HS-27A (cell line): ENCODE results near the gene LRRC4B.

ENCODE experiments used
- DNase-seq: peaks from one replicate; pipeline ENCODE4 v3.0.0-alpha.2; 2012; ENCODE audit warnings: low read depth, missing footprints

LRRC4B gene

DNA sequence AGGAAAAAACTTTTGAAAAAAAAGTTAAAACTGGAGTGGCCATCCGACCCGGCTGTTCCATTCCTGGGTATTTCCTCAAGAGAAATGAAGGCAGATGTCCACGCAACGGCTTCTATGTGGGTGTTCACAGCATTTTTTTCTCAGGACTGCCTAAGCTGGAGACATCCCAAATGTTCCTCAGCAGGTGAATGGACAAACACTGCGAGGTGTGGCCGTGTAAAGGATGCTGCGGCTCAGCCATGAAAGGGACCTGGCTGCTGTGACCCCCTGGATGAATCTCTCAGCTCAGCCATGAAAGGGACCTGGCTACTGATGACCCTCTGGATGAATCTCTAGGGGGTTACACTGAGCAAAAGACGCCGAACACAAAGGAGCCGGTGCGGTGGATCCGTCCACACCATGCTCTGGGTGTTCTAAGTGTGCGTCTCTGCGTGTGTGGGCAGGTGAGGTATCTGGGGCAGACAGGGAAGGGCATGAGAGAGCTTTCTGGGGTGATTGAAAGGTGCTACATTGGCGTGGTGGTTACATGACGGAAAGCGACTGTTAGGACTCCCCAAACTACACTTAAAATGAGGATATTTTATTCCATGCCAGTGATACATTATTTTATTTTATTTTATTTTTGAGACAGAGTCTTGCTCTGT lies 47.3 kb downstream of the LRRC4B start:
- no peak for DNase-seq

DNA sequence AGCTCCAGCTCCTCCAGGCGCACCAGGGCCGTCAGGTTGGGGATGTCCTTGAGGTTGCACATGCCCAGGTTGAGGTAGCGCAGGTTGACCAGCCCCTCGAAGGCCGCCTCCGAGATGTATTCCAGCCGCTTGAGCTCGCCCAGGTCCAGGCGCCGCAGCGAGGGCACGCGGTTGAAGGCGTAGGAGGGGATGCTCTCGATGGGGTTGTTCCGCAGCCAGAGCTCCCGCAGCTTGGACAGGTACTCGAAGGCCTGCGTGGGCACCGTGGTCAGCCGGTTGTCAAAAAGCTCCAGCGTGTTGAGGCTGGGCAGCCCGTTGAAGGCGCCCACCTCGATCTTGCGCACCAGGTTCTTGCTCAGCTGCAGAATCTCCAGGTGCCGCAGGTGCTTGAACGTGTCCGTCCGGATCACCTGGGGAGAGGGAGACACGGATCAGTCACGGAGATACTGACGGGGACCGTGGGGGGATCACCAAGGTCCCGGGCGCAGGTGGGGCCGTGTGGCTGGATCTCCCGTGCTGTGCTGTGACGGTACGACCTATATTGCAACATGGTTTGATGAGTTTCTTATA lies 49.1 kb downstream of the LRRC4B start:
- DNase-seq: no peak

DNA sequence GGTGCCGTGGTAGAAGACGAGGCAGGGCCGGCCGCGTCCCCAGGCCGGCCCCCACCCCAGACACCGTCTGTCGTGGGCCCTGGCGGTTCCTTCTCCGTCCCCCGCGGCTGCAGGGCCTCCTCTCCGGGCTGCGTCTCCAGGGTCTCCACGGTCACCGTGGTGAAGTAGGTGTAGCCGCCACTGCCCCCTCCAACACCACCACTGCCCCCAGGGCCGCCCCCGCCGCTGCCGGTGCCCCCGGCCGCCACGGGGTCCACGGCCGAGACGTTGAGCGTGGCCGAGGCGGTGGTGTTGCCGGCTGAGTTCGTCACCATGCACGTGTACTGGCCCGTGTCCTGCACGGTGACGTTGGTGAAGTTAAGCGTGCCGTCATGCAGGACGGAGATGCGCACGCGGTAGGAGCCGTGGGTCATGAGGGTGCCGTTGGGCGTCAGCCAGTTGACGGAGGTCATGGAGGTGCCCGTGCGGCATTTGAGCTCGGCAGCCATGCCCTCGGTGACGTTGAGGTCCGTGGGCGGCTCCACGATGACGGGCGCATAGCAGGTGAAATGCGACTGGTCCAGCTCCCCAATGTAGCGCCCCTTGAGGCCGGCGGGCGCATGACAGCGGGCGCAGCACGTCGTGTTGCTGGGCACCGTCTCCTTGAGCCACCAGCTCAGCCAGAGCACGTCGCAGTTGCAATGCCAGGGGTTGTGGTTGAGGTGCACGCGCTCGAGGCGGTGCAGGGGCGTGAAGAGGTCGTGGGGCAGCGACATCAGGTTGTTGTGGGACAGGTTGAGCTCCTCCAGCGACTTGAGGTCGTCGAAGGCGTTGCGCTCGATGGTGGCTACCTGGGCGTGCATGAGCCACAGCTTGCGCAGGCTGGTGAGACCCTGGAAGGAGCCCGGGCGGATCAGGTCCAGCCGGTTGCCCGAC lies 49.9 kb downstream of the LRRC4B start:
- no peak for DNase-seq

DNA sequence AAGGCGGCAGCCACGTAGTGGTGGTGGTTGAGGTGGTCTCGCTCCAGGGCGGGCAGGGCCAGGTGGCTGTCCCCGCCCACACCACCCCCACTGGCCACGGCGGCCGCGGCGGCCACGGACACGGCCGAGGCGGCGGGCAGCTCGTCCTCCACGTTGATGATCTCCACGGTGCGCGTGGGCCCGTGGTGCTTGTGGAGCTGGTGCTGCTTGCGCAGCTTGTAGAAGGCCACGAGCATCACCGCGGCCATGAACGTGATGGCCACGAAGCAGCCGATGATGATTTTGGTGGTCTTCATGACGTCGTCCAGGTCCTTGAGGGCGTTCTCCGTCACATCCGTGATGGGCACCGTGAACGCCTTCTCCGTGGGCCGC lies 50.5 kb downstream of the LRRC4B start:
- no peak for DNase-seq

DNA sequence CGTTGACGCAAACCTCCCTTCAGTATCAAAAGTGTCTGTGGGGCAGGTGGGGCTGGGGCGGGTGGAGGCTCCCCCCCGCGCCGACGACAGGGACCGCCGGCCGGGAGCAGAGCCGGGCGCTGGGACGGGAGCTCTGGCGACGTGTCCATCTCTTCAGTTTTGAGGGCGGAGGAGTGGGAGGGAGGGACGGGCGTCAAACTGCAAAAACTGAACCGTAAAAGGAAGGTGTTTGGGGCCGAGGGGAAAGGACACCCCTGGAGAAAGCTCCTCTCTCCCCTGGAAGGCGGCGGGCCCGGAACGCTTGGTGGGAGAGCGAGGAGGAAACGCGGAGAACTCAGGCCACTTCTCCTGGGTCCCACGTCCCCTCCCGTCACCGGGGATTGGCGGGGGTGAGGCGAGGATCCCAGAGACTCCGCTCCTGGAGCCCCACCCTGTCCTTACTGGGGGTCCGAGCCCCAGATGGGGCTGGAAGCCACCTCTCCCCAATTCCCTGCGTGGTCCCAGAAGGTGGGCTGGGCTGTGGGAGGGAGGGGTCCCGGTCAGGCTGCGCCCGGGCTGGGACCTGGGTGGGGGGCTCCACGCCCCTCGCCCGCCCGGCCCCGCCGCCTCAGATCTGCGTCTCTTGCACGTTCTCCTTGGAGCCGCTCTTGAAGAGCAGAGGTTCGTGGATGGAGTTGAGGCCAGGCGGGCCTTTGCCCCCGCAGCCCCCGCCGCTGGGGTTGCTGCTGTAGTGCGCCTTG lies 51.1 kb downstream of the LRRC4B start:
- no peak for DNase-seq

DNA sequence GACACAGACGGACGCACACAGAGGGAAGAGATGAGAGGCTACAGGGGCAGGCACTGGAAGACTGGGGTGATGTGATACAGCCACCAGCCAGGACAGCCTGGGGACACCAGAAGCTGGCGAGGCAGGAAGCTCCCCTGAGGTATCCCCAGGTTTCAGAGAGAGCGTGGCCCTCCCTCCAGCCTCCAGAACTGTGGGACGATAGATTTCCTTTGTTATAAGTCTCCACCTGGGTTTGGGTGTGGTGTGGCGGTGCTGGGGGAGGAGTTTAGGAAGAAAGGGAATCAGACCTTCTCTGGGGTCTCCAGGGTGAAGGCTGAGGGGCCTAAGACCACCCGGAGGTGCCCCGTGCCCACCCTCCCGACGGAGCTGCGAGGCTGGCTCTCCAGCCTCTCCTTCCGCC lies 51.8 kb downstream of the LRRC4B start:
- no peak for DNase-seq

DNA sequence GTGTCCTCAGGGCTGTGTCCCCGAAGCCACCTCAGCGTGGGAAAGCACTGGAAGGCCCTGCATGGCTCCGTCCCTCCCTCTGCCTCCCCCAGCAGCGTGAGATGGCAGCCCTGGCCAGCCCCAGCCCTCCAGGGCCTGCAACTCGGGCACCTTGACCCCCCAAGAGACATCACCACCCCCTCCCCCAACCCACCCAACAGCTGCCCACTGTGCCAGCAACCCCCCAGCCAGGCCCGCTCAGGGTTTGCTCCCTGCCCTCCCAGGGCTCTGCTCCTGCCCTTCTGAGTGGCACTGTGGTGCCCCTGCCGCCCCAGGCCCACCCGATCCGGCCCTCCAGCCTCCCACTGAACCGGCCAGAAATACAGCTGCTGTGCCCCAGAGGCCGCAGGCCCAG lies 53.1 kb downstream of the LRRC4B start:
- no peak for DNase-seq

DNA sequence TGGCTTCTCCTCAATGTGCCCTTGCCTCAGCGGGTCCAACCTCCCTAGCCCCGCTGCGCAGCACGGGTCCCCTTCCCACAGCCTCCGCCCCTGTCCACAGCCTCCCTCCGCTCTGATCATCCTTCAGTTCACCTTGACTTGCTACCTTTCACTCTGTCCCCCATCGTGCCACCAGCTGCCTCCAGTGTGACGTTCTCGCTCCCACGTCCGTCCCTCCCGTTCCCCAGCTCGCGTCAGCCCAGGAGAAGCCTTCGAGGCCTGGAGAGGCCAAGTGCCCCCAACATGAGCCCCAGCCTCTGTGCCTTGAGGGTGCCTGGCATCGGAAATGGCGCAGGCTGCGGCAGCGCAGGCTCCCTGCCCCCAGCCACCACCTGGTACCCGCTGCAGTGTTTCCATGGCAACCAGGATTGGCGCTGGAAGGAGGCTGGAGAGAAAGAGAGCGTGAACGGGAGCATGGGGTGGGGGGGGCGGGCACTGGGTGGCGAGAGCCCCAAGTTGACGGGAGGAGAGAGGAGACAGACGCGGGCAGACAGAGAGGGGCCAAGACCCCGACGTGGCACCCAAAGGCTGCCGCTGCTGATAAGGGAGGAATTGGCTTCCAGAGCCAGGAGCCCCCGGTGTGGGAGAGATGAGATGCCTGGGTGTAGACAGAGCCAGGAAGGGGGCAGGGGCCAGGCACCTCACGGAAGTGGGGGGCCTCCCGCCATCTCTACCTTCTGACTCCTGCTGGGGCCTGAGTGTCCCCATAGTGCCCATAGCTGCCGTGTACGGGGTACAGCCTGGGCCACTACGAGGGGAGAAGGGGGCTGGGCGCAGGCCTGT lies 53.7 kb downstream of the LRRC4B start:
- no peak for DNase-seq

DNA sequence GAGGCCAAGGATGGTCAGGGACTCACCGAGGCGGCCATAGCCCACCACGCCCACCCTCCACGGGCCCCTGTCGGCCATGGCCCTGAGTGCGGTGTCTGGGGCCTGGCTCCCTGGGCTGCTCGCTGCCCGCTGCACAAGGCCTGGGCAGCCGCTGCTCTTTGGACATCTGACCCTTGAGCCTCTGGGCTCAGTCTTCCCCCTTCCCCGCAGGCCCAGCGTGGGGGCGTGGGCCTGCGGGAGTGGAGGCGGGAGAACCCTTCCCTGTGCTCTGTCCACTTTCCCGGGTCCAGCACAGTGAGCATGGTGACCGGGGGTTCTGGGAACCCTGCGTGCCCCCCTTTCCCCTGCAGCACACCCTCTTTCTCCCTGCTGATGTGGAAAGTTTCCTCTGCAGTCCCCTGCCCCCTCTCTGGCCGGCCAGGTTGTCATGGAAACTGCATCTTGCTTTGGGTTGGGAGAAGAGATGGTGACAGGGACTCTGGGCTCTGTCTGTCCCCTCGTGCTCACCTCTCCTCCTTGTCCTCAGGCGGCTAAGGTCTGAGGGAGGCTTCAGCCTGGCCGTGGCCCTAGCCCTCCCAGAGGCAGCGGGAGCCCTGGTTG lies 54.4 kb downstream of the LRRC4B start, which contains the start of gene ASPDH:
TSS of gene ASPDH (minus strand) at position 168 of the 600 bp plus-strand sequence. CDS start at position 78, 90 bp downstream.
- DNase-seq: no peak

DNA sequence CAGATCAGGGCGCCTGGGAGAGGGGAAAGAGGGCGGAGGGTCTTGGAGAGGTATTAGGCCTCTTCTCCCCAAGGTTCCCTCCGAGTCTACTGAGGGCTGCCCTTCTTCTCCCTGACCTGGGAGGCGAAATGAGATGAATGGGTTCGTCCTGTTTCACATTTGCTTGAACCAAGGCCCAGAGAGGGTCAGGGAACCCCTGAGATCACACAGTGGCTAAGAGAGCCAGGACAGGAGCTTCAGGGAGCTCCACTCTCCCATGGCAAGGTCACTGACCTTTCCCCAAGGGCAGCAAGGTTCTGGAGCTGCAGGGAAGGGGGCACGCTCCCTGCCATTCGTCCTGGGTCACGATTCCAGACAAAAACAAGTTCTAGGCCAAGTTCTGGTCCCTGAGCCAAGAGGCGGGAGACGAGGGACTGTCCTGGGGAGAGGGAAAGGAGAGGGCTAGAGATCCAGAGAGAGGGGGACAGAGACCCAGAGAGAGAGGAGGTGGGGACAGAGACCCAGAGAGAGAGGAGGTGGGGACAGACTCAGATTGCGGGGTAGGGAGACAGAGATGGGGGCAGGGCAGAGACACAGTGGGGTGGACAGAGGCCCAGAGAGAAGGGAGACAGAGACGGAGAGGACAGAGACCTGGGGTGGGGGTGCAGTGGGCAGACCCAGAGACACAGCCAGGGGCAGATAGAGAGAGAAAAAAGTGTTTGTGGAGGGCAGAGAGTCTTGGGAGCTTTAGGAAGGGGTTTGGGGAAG lies 55.1 kb downstream of the LRRC4B start:
- no peak for DNase-seq

DNA sequence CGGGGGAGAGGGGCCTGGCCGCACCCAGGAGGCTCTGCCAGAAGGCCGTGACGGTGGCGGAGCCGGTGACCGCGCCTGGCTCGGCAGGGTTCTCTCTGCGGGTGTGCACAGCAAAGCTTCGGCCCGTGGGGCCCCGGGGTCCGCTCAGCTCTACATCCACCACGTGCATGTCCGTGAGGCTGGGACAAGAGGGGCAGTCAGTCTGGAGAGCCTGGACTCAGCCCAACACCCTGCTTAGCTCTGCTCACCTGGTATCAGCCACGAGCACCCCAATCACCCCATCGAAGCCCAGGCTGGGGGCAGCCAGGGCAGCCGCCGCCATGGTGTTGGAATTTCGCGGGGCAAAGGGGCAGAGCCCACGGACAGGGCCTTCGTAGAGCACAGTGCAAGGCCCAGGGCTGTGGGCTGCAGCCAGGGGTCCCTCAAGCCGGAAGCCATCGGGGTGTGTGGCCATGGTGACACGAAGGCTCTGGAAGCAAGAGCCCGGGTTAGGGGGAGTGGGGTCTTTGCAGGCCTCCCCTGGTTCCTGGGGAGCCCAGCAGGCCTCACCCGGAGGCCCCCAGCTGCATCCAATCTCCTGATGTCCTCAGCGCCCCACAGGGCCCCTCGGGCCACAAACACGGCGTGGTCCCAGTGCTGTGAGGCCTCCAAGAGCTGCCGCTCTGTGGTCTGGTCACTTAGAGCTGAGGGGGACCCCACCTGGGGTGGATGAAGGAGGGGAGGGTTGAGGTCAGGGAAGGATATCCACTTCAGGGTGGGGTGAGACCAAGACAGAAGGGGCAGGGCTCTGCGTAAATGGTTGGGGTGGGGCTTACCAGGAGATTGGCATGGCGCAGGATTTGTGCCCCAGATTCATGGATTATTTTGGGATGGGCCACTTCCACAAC lies 55.9 kb downstream of the LRRC4B start:
- DNase-seq: no peak

DNA sequence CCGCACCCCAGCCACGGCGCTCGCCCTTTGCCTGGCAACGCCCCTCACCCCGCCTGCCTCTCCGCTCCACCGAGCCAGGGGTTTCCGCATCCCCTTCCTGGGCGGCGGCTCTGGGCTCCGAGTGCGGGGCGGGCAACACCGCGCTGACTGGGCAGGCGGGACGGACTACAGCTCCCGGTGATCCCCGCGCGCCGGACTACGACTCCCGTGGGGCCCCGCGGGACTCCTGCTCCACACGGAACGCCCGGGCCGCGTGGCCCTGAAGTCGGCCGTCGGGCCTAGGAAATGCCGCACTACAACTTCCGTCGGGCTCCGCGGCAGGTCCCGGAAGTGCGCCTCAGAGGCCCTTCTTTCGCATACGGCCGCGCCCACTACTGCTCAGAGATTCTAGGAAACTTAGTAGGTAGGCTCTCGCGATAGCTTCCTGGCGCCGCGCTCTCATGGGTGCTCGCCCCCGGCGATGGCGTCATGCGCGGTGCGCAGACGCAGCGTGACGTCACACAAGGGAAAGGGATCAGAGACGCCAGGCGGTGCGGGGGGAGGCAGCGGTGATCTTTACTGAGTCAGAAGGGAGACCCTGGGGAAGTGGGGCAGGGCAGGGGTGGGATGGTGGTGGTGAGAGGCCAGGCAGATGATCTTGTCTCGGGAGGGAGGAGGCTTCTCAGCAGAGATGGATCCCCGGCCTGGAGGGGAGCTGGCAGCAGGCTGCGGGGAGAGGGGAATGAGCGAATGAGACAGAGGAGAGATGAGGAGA lies 57.0 kb downstream of the LRRC4B start, which contains the start of gene JOSD2:
TSS of gene JOSD2 (minus strand) at position 123 of the 754 bp plus-strand sequence. CDS start 760 bp downstream, outside the sequence.
- peak; percentile 96 for DNase-seq

DNA sequence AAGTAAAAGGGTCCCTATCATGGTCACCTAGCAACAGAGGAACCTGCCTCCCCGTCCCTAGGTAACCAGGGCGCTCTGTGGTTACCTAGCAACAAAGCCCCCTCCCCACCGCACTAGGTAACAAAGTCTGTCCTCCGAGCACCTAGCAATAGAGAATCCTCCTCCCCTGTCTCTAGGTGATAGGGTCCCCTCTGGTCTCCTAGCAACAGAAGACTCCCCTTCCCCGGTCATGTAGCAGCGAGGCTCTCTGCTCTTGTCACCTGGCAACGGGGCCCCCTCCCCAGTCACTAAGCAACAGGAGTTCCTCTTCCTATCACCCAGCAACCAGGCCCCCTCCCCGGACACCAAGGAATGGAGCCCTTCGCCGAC lies 57.6 kb downstream of the LRRC4B start:
- no peak for DNase-seq

DNA sequence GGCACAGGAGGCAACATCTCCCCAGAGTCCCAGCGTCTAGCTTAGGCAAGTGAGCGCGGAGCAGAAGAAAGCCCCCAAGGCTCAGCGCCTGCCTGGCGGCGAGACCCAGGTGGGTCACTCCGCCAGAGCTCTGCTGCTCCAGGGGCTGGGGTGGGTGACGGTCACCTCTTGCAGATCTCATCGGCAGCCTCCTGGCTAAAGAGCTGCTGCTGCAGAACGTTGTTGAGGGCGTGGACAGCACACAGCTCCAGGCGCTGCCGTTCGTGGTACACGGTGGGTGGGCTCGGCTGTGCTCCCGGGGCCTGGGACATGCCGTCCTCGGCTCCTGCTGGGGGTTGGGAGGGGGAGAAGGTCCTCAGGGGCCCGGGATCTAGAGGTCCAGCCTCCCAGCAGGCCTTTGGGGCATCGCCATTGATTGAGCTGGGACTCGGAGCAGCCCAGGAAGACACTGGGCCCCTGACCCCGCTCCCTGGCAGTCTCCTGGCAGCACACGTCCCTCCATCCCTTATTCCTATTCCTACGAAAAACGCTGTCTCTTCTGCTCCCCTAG lies 58.0 kb downstream of the LRRC4B start:
- no peak for DNase-seq

DNA sequence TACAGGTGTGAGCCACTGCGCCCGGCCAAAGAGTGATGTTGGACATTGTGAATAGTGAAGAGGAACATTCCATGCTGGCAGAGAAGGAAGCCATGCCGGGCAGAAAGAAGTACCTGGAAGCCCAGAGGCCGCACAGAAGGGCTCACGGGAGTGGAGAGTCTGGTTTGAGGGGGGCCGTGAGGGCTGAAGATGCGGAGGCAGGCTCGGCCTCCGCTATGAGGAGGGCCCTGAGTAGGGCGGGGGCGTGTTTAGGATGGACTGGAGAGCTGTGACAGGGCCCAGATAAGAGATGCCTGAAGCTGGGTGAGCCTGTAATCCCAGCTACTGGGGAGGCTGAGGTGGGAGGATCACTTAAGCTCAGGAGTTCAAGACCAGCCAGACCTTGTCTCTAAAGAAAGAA lies 58.9 kb downstream of the LRRC4B start:
- no peak for DNase-seq

DNA sequence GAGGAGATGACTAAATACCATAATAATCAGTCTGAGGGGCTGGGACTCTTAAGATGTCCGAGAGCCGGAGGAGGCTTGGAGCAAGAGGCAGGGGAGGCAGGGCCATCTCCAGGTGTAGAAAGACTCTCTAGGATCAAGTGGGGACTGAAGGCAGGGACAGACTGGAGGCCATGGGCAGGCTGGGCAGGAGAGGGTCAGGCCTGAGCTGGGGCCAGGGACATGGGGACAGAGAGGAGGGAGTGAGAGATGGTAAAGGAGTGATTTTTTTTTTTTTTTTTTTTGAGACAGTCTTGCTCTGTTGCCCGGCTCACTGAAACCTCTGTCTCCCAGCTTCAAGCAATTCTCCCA lies 59.4 kb downstream of the LRRC4B start:
- DNase-seq: no peak

DNA sequence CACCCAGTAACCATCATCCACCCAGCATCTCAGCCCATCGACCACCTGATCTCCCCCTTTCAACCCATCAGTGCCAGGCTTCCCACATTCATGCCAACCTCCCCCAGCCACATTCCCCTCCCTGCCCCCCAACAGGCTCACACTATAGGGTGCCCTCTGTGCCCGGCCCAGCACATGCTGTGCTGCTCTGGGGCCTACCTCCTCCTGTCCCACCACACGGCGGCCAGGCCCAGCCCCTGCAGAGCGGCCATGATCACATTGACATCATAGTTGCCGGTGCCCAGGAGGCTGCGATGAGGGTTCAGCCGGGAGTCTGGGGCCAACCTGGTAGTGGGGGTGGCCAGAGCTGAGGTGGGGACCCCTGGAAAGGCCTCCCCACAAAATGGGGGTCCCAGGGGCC lies 60.9 kb downstream of the LRRC4B start:
- DNase-seq: no peak

DNA sequence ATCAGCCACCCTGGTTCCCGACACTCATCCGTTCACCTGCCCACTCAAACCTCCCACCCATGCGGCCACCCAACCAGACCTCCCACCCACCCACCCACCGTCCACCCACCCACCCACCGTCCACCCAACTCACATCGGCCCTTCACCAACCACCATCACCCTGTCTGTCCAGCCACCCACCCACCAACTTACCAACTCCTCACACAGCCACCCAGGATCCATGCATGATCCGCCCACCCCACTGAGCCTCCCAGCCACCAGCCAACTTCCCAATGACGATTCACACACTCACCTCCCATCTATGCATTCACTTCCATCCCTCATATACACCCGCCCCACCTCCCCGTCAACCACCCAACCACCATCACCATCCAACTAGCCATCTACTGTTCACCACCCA lies 61.5 kb downstream of the LRRC4B start:
- DNase-seq: no peak
